MM.1S (cell line): Measurements from ENCODE around the gene ZCCHC2.

Experiments used
- DNase-seq: peaks from one replicate; pipeline ENCODE4 v3.0.0-alpha.2; 2015
- H2AFZ ChIP-seq: fragments of 300-600 bp; sonication (generic); 2 replicates; pipeline ENCODE4 v1.6.0; 2016; ENCODE audit warnings: antibody characterized with exemption, low read length
- H3F3A ChIP-seq: fragments of 300-600 bp; sonication (generic); 2 replicates; pipeline ENCODE4 v1.6.1; 2016; ENCODE audit warnings: mild to moderate bottlenecking, antibody characterized with exemption, low read length, moderate library complexity, mixed read lengths; ENCODE audit not compliant: insufficient read depth
- H3K27ac ChIP-seq: fragments of 300-600 bp; sonication (generic); 2 replicates; pipeline ENCODE4 v1.5.1; 2016; ENCODE audit warnings: mild to moderate bottlenecking, low read length
- H3K27me3 ChIP-seq: fragments of 300-600 bp; sonication (generic); replicated peaks from 2 replicates; pipeline ENCODE4 v1.6.0; 2016; ENCODE audit warnings: low read length; ENCODE audit not compliant: insufficient read depth
- H3K36me3 ChIP-seq: fragments of 300-600 bp; sonication (generic); replicated peaks from 2 replicates; pipeline ENCODE4 v1.6.1; 2016; ENCODE audit warnings: mild to moderate bottlenecking, low read length, mixed read lengths; ENCODE audit not compliant: insufficient read depth
- H3K4me1 ChIP-seq: fragments of 300-600 bp; sonication (generic); 2 replicates; pipeline ENCODE4 v1.6.1; 2016; ENCODE audit warnings: low read length, mixed read lengths
- H3K4me2 ChIP-seq: fragments of 300-600 bp; sonication (generic); 2 replicates; pipeline ENCODE4 v1.6.0; 2016; ENCODE audit warnings: low read depth, low read length
- H3K4me3 ChIP-seq: fragments of 300-600 bp; sonication (generic); 2 replicates; pipeline ENCODE4 v1.5.1; 2016; ENCODE audit warnings: low read length, mixed read lengths
- H3K79me2 ChIP-seq: fragments of 300-600 bp; sonication (generic); 2 replicates; pipeline ENCODE4 v1.6.1; 2016; ENCODE audit warnings: mixed run types, low read length, mixed read lengths
- H3K9ac ChIP-seq: fragments of 300-600 bp; sonication (generic); 2 replicates; pipeline ENCODE4 v1.6.1; 2016; ENCODE audit warnings: low read length, mixed read lengths
- H3K9me2 ChIP-seq: fragments of 300-600 bp; sonication (generic); replicated peaks from 2 replicates; pipeline ENCODE4 v1.6.1; 2016; ENCODE audit warnings: mild to moderate bottlenecking, low read length, mixed read lengths; ENCODE audit not compliant: insufficient read depth
- H3K9me3 ChIP-seq: fragments of 300-600 bp; sonication (generic); replicated peaks from 2 replicates; pipeline ENCODE4 v1.6.1; 2016; ENCODE audit warnings: mild to moderate bottlenecking, low read length, mixed read lengths; ENCODE audit not compliant: insufficient read depth
- H4K20me1 ChIP-seq: fragments of 300-600 bp; sonication (generic); 2 replicates; pipeline ENCODE4 v1.6.1; 2016; ENCODE audit warnings: mild to moderate bottlenecking, low read length, moderate library complexity, mixed read lengths; ENCODE audit not compliant: insufficient read depth
- CTCF ChIP-seq: fragments of 300-600 bp; sonication (generic); IDR thresholded peaks from 2 replicates; pipeline ENCODE4 v1.5.1; 2016; ENCODE audit warnings: antibody characterized with exemption, low read length, mixed read lengths
- EZH2 ChIP-seq: fragments of 300-600 bp; sonication (generic); optimal IDR thresholded peaks from 2 replicates; pipeline ENCODE3; 2017; ENCODE audit warnings: low read depth, mild to moderate bottlenecking, antibody characterized with exemption, low read length, mixed read lengths
- EZH2phosphoT487 ChIP-seq: fragments of 300-600 bp; sonication (generic); IDR thresholded peaks from 2 replicates; pipeline ENCODE4 v1.6.1; 2018; ENCODE audit warnings: antibody characterized with exemption, low read length

Gene ZCCHC2

GRCh38 chr18:62526098-62527025, 3.5 kb downstream of the ZCCHC2 start:
- no peaks in the 10 kb centered on the region for H3K9me3 ChIP-seq
- H3F3A ChIP-seq: 0 out of 2 replicates have a peak, but pooled peaks cover 6% of the 10 kb centered on the region
- no peaks in the 10 kb centered on the region for H4K20me1 ChIP-seq
- H3K27ac ChIP-seq: no peak overlapping the region
- H2AFZ ChIP-seq: peak overlapping the region; percentile 91
- peaks cover 25% of the 10 kb centered on the region for H3K27me3 ChIP-seq
- H3K4me1 ChIP-seq: peaks cover 6% of the 10 kb centered on the region; the same call in 1 of the 2 replicates
- no peaks in the 10 kb centered on the region for H3K36me3 ChIP-seq
- peak overlapping the region; percentile 77 for H3K4me2 ChIP-seq
- H3K9ac ChIP-seq: peak overlapping the region; percentile 65
- peak; percentile 51 for DNase-seq
- TF ChIP-seq CTCF: no peak
- no peak for TF ChIP-seq EZH2phosphoT487
- no peak for TF ChIP-seq EZH2
- no peaks in the 10 kb centered on the region for H3K79me2 ChIP-seq
- peak overlapping the region; percentile 87 for H3K4me3 ChIP-seq
- no peaks in the 10 kb centered on the region for H3K9me2 ChIP-seq

- Histone ChIP-seq H4K20me1 (no peaks in the 10 kb centered on the region), H3K27ac (no peak overlapping the region), H2AFZ (no peak overlapping the region), H3K9me3 (no peaks in the 10 kb centered on the region), H3K4me3 (no peak overlapping the region), H3K27me3 (peaks cover 16% of the 10 kb centered on the region), H3K79me2 (no peaks in the 10 kb centered on the region), H3K9me2 (no peaks in the 10 kb centered on the region), H3K4me1 (peaks cover 6% of the 10 kb centered on the region; the same call in 1 of the 2 replicates), H3K36me3 (no peaks in the 10 kb centered on the region), H3F3A (no peaks in the 10 kb centered on the region), H3K9ac (no peak overlapping the region), H3K4me2 (no peak overlapping the region)
- DNase-seq: no peak
- no peak for TF ChIP-seq EZH2
- TF ChIP-seq EZH2phosphoT487: no peak
- TF ChIP-seq CTCF: no peak
These were observed 6.8 kb downstream of the ZCCHC2 start for GRCh38 chr18:62529597-62529996.

- H3K4me1 ChIP-seq: no peaks in the 10 kb centered on the region
- H3K79me2 ChIP-seq: no peaks in the 10 kb centered on the region
- no peak overlapping the region for H2AFZ ChIP-seq
- no peaks in the 10 kb centered on the region for H3K9me2 ChIP-seq
- no peaks in the 10 kb centered on the region for H3K36me3 ChIP-seq
- H3K27me3 ChIP-seq: 0 out of 2 replicates have a peak, but pooled peaks cover under 1% of the 10 kb centered on the region
- no peak overlapping the region for H3K4me2 ChIP-seq
- H3K27ac ChIP-seq: no peak overlapping the region
- no peak overlapping the region for H3K9ac ChIP-seq
- no peaks in the 10 kb centered on the region for H3F3A ChIP-seq
- H3K9me3 ChIP-seq: no peaks in the 10 kb centered on the region
- H4K20me1 ChIP-seq: no peaks in the 10 kb centered on the region
- no peak overlapping the region for H3K4me3 ChIP-seq
- TF ChIP-seq CTCF (no peak), EZH2phosphoT487 (no peak)
- no peak for DNase-seq
These were observed 8.3 kb downstream of the ZCCHC2 start for GRCh38 chr18:62531078-62531477.
